Panc1 (cell line): ENCODE data around the gene DROSHA. TPM values are rescaled to one million over a fixed set of nuclear protein-coding genes. Genes with fewer than 3 reads are reported as not detected.

Experiments used
- ATAC-seq: fragments of 200-7000 bp; cut with Tn5 transposase; 2 replicates; pipeline ENCODE4 v1.9.1; 2020; ENCODE audit warnings: mild to moderate bottlenecking, moderate library complexity
- BruUV-seq: library from RNA; stranded (reverse); fragments of 400-500 nt; replicated peaks from 2 replicates; lab custom pipeline; 2021; lab: Mats Ljungman, UMichigan
- CTCF ChIA-PET: fragments of 300-600 bp; sonication (Branson Sonifier 250); formaldehyde crosslinking; loops from one replicate; lab custom pipeline; 2022; ENCODE audit warnings: antibody characterized with exemption; lab: Charles Lee
- POLR2A ChIA-PET: fragments of 300-600 bp; sonication (Branson Sonifier 250); formaldehyde crosslinking; loops from one replicate; lab custom pipeline; 2022; ENCODE audit warnings: antibody characterized with exemption; lab: Charles Lee
- DNase-seq: peaks from one replicate; pipeline ENCODE4 v3.0.0-alpha.2; 2010; ENCODE audit warnings: low read depth, low spot score
- H3K27ac ChIP-seq: 2 replicates; pipeline ENCODE4 v1.5.1; 2011; ENCODE audit warnings: mild to moderate bottlenecking, low read length, inconsistent platforms
- H3K27me3 ChIP-seq: fragments of 200-500 bp; sonication (Bioruptor generic); 2 replicates; pipeline ENCODE4 v1.6.0; 2014; ENCODE audit warnings: low read length, inconsistent platforms; ENCODE audit not compliant: control insufficient read depth, insufficient read depth
- H3K36me3 ChIP-seq: fragments of 200-500 bp; sonication (Bioruptor generic); 2 replicates; pipeline ENCODE4 v1.5.1; 2014; ENCODE audit warnings: inconsistent platforms, mild to moderate bottlenecking, low read length, moderate library complexity; ENCODE audit not compliant: control insufficient read depth, insufficient read depth
- H3K4me1 ChIP-seq: 2 replicates; pipeline ENCODE4 v1.5.1; 2011; ENCODE audit warnings: inconsistent platforms, mild to moderate bottlenecking, low read length, moderate library complexity; ENCODE audit not compliant: control insufficient read depth, insufficient read depth
- H3K4me3 ChIP-seq, 2 experiments: 2 replicates each; pipeline ENCODE4 v1.5.1; 2011 to 2012; ENCODE audit warnings: low read depth in 2 of 2, low read length in 2 of 2, mild to moderate bottlenecking in 2 of 2, inconsistent platforms in 1 of 2, moderate library complexity in 1 of 2
- H3K9me3 ChIP-seq: fragments of 200-500 bp; sonication (Bioruptor generic); 2 replicates; pipeline ENCODE4 v1.5.1; 2014; ENCODE audit warnings: low read depth, mild to moderate bottlenecking, inconsistent platforms, low read length, moderate library complexity; ENCODE audit not compliant: control insufficient read depth, insufficient read depth
- CTCF ChIP-seq: fragments of 450-650 bp; IDR thresholded peaks from 2 replicates; pipeline ENCODE4 v1.5.1; 2017; ENCODE audit warnings: mild to moderate bottlenecking
- POLR2AphosphoS5 ChIP-seq: IDR thresholded peaks from 2 replicates; pipeline ENCODE4 v1.6.1; 2012; ENCODE audit warnings: mild to moderate bottlenecking, low read depth, low read length, moderate library complexity
- REST ChIP-seq, 2 experiments: IDR thresholded peaks; 2 replicates each; pipeline ENCODE4 v1.6.1; 2011 to 2012; ENCODE audit warnings: low read depth in 2 of 2, control low read depth in 1 of 2, low read length in 1 of 2, mild to moderate bottlenecking in 1 of 2, moderate library complexity in 1 of 2; ENCODE audit not compliant: insufficient read depth in 1 of 2
- SIN3A ChIP-seq: IDR thresholded peaks from 2 replicates; pipeline ENCODE4 v1.6.1; 2012; ENCODE audit warnings: low read depth, mild to moderate bottlenecking, low read length, moderate library complexity, borderline replicate concordance; ENCODE audit not compliant: insufficient read depth
- TCF7L2 ChIP-seq: IDR thresholded peaks from 2 replicates; pipeline ENCODE4 v1.6.1; 2011; ENCODE audit warnings: mild to moderate bottlenecking, low read depth, low read length, inconsistent platforms
- in situ Hi-C: cut with HindIII; loops from 2 replicates; pipeline ENCODE4 v1.10.0; 2016; ENCODE audit warnings: low sequenced_read_pairs, low pct_unique_long_range_greater_than_20kb
- intact Hi-C: fragments of 100-400 bp; cut with micrococcal nuclease; formaldehyde crosslinking; loops from one replicate; pipeline ENCODE4 v1.10.0; 2022; ENCODE audit not compliant: unreplicated experiment
- total RNA-seq: library from RNA; stranded (reverse); gene quantifications from one replicate; pipeline ENCODE4 v1.2.1, GENCODE V29; 2021; ENCODE audit not compliant: unreplicated experiment

DROSHA gene
- total RNA-seq, 1 experiment from 2014 or later, result 98.1 TPM

- H3K27ac ChIP-seq, result no peak overlapping the region
- DNase-seq (no peak), ATAC-seq (no peak)
- H3K9me3 ChIP-seq, result no peaks in the 10 kb centered on the region
- intact Hi-C loops, result no loop called here
- no peaks in the 10 kb centered on the region for H3K4me1 ChIP-seq
- no TSS peak for BruUV-seq
- ChIA-PET CTCF (no interaction called here), POLR2A (no interaction called here)
- no peak for TF ChIP-seq TCF7L2
- TF ChIP-seq CTCF, result no peak
- TF ChIP-seq REST (IDR thresholded peaks at IDR 0.05; ENCODE audit: insufficient read depth in 1 of 2, low read depth in 2 of 2, low read length in 1 of 2), result no peak
- no peak for TF ChIP-seq POLR2AphosphoS5
- TF ChIP-seq SIN3A, result no peak
- no peaks in the 10 kb centered on the region for H3K27me3 ChIP-seq
- in situ Hi-C loops, result no loop called here
- peaks cover 24% of the 10 kb centered on the region for H3K36me3 ChIP-seq
- no peak overlapping the region for H3K4me3 ChIP-seq
Measured at GRCh38 chr5:31504529-31504928, 27.4 kb downstream of the DROSHA start.

- H3K27ac ChIP-seq, result no peak overlapping the region
- TF ChIP-seq REST (IDR thresholded peaks at IDR 0.05; ENCODE audit: insufficient read depth in 1 of 2, low read depth in 2 of 2, low read length in 1 of 2) (no peak), TCF7L2 (no peak), CTCF (no peak), POLR2AphosphoS5 (no peak), SIN3A (no peak)
- ChIA-PET POLR2A (no interaction called here), CTCF (no interaction called here)
- H3K4me3 ChIP-seq, result no peak overlapping the region
- intact Hi-C loops (no loop called here), in situ Hi-C loops (no loop called here)
- no peaks in the 10 kb centered on the region for H3K27me3 ChIP-seq
- no TSS peak for BruUV-seq
- no peak for DNase-seq
- no peaks in the 10 kb centered on the region for H3K4me1 ChIP-seq
- H3K36me3 ChIP-seq, result peaks cover 23% of the 10 kb centered on the region
- H3K9me3 ChIP-seq, result no peaks in the 10 kb centered on the region
- no peak for ATAC-seq
Measured at GRCh38 chr5:31502506-31502905, 29.4 kb downstream of the DROSHA start.
